Activated T-helper 2 cell treated with anti-CD3 and anti-CD28 coated beads, Interferon-gamma antibody, Interleukin-2, Interleukin-4, amounts not matched to agents 10 μg/mL and 5 μg/mL and 100 μg/mL, durations not matched to agents 14 hours and 24 hours and 36 hours (primary cell): ENCODE data around the gene PDE5A. TPM values are rescaled to one million over a fixed set of nuclear protein-coding genes. Genes with fewer than 3 reads are reported as not detected.
"Not testable (repeated sequence)": the region's sequence is repeated elsewhere in the genome, so short reads cannot be mapped to it uniquely, and the experiment has no call there.

Experiments
- DNase-seq: peaks from one replicate; pipeline ENCODE4 v3.0.0; 2021; ENCODE audit warnings: low spot score
- H3K27ac Mint-ChIP-seq: one replicate; pipeline ENCODE4 v1.8.0; 2021; ENCODE audit warnings: mixed read lengths
- H3K27me3 Mint-ChIP-seq: one replicate; pipeline ENCODE4 v1.8.0; 2021; ENCODE audit warnings: low read depth, mixed read lengths
- H3K36me3 Mint-ChIP-seq: one replicate; pipeline ENCODE4 v1.8.0; 2021; ENCODE audit warnings: low read depth, mixed read lengths
- H3K4me1 Mint-ChIP-seq: one replicate; pipeline ENCODE4 v1.8.0; 2021; ENCODE audit warnings: low read depth, mixed read lengths
- H3K4me3 Mint-ChIP-seq: one replicate; pipeline ENCODE4 v1.8.0; 2021; ENCODE audit warnings: low read depth, mild to moderate bottlenecking, moderate library complexity, mixed read lengths
- H3K9me3 Mint-ChIP-seq: one replicate; pipeline ENCODE4 v1.8.0; 2021; ENCODE audit warnings: mixed read lengths
- intact Hi-C: fragments of 100-400 bp; cut with micrococcal nuclease; formaldehyde crosslinking; loops from one replicate; pipeline ENCODE4 v1.15.1; 2023
- total RNA-seq: library from RNA; stranded (reverse); gene quantifications from 2 replicates; pipeline ENCODE4 v1.2.3, GENCODE V29; 2022

PDE5A gene
- total RNA-seq, 1 donor from 2014 or later, result 0.32 TPM

DNA sequence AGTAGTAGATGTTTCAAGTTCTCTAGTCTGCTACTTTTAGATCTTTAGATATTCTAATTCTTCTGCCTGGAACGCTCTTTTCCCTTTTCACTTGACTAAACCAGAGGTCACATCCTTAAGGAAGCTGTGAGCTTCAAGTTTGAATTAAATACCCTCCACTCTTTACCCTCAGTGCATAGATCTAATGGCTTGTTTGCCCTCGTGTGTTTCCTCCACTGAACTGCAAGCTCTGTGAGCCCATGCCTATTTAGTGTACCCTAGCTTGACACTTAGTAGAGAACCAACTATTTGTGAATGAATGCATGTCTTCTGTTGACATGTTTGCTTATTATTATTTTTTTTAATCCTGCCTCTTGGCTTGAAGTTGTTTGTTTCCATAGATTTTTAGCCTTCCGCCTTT is 138.3 kb downstream of the PDE5A start:
- Mint-ChIP-seq H3K4me1 (no peaks in the 10 kb centered on the region), H3K27me3 (no peaks in the 10 kb centered on the region), H3K27ac (no peak overlapping the region), H3K36me3 (peaks cover 8% of the 10 kb centered on the region), H3K9me3 (peaks cover 6% of the 10 kb centered on the region), H3K4me3 (no peak overlapping the region)
- no peak for DNase-seq
- intact Hi-C loops, result loop anchor here (5.0 to 10.0 kb wide), 2 partner anchors 176 to 448 kb away; no protein-coding TSS in a partner anchor

DNA sequence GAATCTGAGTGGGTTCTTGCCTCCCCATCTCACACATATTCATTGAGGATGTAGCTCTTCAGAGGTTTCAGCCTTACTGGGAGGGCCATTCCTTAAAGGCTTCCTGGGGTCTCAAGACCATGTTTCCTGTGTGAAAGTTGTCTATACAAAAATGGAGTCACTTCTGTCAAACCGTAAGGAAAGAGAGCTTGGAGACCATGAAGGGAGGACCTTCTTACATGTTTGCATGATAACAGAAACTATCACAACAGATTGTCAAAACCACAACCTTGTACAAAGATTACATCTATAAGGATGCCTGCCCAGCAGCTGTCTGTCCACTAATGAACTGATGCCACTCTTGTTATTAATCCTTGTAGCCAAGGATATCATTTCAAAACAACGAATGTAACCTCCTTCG is 139.3 kb downstream of the PDE5A start:
- Mint-ChIP-seq H3K36me3 (peaks cover 15% of the 10 kb centered on the region), H3K27me3 (no peaks in the 10 kb centered on the region), H3K4me1 (no peaks in the 10 kb centered on the region), H3K27ac (no peak overlapping the region), H3K4me3 (no peak overlapping the region), H3K9me3 (peaks cover 15% of the 10 kb centered on the region)
- intact Hi-C loops, result no loop called here
- no peak for DNase-seq

DNA sequence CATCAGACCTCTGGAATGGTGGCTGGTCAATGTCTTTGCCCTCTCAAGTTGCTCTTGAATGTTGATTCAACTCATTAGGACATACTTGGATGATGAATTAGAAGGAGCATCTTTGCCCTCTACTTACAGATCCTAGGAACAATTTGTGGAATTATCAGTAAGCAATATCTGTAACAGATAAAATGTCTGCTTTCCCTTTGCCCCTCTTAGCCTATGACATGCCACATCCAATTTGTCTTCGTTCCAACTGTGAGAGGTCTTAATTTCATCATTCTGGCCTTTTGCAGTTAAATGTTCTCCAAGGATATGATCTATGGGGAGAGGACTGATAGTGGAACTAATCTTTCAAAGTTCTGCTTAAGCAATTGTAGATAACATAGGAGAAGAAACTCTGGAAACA is 148.3 kb downstream of the PDE5A start:
- intact Hi-C loops, result no loop called here
- Mint-ChIP-seq H3K4me3 (no peak overlapping the region), H3K9me3 (peaks cover 29% of the 10 kb centered on the region), H3K36me3 (peaks cover 68% of the 10 kb centered on the region), H3K27ac (no peak overlapping the region), H3K4me1 (no peaks in the 10 kb centered on the region), H3K27me3 (no peaks in the 10 kb centered on the region)
- no peak for DNase-seq

DNA sequence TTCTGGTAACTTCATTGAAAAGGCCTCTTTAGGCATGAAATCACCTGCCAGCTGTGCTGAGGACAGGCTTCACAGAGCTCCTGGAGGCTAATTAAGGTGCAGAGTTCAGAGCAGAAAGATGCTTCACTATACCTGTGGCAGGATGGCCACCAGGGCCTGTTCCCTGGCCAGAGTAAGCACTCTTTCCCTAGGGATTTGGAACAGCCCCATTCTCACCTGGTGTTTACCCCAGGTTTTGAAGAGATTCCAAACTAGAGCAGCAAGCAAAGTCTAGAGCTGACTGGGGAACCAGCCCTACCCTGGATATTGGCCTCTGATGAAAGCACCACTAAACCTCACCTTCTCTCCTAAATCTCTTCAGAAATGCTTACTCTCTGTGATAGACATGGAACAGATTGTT is 148.8 kb downstream of the PDE5A start:
- peaks cover 26% of the 10 kb centered on the region for H3K9me3 Mint-ChIP-seq
- DNase-seq, result no peak
- H3K4me3 Mint-ChIP-seq, result no peak overlapping the region
- peaks cover 67% of the 10 kb centered on the region for H3K36me3 Mint-ChIP-seq
- intact Hi-C loops, result no loop called here
- no peaks in the 10 kb centered on the region for H3K4me1 Mint-ChIP-seq
- H3K27me3 Mint-ChIP-seq, result no peaks in the 10 kb centered on the region
- H3K27ac Mint-ChIP-seq, result no peak overlapping the region

DNA sequence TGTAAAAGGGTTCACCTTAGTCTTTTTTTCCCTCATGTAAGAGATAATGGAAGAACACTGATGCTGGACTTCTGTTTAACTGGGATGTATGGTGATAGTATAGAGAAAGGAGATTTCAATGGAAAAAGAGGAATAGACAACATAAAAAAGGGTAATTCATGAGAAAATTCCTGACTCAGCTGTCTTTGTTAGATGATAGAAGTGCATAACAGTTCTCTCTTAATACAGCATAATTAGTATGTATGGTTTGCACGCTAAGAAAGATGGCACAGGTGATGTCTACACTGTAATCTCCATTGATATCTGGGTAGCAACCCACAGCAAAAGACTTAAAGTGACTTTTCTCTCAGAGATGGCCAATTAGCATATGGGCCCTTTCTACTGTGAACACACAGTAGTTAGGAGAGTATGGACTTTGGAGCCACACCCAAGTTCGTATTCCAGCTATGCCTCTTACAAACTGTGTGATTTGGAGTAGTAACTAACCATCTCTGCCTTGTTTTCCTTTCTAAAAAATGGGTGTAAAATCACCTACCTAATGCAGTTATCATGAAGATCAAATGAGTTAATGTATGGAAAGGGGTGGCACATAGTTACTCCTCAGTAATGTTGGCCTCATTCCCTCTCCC is 149.3 kb downstream of the PDE5A start:
- intact Hi-C loops, result no loop called here
- Mint-ChIP-seq H3K9me3 (peaks cover 20% of the 10 kb centered on the region), H3K4me3 (no peak overlapping the region), H3K27ac (no peak overlapping the region), H3K36me3 (peaks cover 61% of the 10 kb centered on the region), H3K27me3 (no peaks in the 10 kb centered on the region), H3K4me1 (no peaks in the 10 kb centered on the region)
- no peak for DNase-seq

DNA sequence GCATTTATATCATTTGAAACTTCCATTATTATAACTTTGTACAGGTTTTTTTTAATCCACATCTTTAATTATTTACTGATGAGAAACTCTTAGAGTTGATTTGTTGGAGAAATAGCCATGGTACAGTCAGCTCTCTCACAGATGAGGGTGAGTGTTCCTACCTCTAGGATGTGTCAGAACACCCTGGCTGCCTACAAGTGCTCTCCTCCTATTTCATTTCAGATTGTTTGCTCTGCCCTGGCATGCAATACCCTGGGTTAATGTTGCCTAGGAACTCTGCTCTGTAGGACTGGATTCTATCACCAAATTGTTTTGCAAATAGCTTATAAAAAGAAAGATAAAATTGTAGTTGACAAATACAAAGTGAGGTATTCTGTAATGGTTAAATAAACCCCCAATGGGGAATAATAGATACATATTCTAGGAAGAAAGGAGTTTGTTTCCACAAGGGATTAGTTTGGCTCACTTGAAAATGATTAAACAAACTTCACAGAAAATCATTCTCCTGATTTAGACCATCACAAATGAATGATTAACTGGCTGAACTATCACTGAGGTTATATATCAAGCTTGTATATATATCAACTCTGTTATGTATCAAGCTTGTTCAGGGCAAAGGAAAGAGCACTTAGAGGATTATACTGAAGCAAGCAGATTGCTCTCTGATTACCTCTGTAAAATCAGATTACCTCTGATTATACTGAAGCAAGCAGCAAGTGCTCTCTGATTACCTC is 150.0 kb downstream of the PDE5A start:
- Mint-ChIP-seq H3K36me3 (peaks cover 56% of the 10 kb centered on the region), H3K27me3 (no peaks in the 10 kb centered on the region), H3K9me3 (peaks cover 16% of the 10 kb centered on the region), H3K27ac (no peak overlapping the region), H3K4me1 (no peaks in the 10 kb centered on the region), H3K4me3 (no peak overlapping the region)
- DNase-seq, result no peak
- intact Hi-C loops, result no loop called here

DNA sequence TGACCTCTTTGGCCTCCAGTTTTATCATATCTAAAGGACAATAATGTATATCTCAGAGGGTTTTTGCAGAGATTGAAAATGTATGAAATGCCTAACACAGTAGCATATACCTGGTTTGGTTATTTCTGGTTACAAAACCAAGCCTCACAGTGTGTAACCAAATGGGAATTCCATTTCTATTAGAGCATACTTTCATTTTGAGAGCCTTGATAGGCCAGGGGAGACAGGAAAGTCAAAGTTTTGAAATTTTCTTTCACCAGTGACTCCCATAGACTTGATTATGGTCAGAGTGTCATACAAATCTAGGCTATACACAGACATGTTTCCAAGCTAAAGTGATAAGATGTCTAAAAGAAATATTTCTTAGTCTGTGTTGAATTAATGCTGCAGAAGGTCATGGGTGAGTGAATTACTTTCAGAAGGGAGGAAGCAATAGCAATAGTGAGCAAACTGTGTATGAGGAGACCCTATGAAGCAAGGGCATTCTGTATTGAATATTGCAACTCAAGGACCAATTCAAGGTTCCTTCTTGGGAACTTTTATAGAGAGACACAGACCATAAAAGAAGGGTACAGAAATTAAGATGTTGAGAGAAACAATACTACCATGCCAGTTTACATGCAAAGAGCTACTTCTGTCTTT is 151.1 kb downstream of the PDE5A start:
- peaks cover 51% of the 10 kb centered on the region for H3K36me3 Mint-ChIP-seq

DNA sequence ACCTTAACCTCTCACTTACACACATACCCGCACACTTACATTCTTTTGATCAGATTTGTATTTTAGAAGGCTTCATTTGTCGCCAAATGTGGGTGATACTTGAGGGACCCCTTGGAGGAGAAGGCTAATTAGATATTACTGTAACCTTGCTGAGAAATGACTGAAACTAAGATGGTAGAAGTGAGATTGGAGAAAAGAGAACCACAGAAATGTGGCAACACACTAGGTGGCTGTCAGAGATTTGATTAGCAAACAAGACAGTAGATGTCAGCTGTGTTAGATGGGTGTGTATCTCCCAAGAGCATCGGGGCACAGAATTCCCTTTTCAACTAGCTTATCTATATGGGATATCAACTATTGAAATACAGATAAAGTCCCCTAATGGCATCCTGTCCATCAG is 157.3 kb downstream of the PDE5A start:
- intact Hi-C loops, result no loop called here
- no peaks in the 10 kb centered on the region for H3K9me3 Mint-ChIP-seq
- H3K36me3 Mint-ChIP-seq, result peaks cover 33% of the 10 kb centered on the region
- DNase-seq, result no peak
- H3K27me3 Mint-ChIP-seq, result no peaks in the 10 kb centered on the region
- no peak overlapping the region for H3K4me3 Mint-ChIP-seq
- H3K4me1 Mint-ChIP-seq, result peaks cover 11% of the 10 kb centered on the region
- peak overlapping the region; percentile 20 for H3K27ac Mint-ChIP-seq

More for the DNA sequence above, 151.1 kb downstream of the PDE5A start:
- H3K27ac Mint-ChIP-seq, result no peak overlapping the region
- H3K9me3 Mint-ChIP-seq, result peaks cover 7% of the 10 kb centered on the region
- intact Hi-C loops, result no loop called here
- H3K4me3 Mint-ChIP-seq, result no peak overlapping the region
- H3K27me3 Mint-ChIP-seq, result no peaks in the 10 kb centered on the region
- DNase-seq, result no peak
- H3K4me1 Mint-ChIP-seq, result no peaks in the 10 kb centered on the region

DNA sequence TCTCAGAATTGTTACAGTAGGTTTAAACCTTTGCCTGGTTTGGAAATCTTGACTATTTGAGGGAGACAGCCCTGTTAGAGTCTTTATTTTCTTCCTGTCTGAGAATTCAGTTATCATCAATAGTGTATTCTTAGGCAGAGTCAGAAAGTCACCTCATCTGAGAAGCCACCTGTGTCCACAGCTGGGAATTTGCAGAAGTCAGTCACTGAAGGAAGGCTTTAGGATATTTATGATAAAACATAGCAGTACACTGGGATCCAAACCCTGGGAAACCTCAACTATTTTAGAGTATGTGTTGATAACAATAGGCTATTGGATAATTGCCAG is 157.9 kb downstream of the PDE5A start:
- DNase-seq, H3K27me3 Mint-ChIP-seq, H3K27ac Mint-ChIP-seq, H3K4me3 Mint-ChIP-seq, H3K9me3 Mint-ChIP-seq, intact Hi-C loops: not testable (repeated sequence)
- Mint-ChIP-seq H3K36me3 (peaks cover 32% of the 10 kb centered on the region), H3K4me1 (peaks cover 11% of the 10 kb centered on the region)

DNA sequence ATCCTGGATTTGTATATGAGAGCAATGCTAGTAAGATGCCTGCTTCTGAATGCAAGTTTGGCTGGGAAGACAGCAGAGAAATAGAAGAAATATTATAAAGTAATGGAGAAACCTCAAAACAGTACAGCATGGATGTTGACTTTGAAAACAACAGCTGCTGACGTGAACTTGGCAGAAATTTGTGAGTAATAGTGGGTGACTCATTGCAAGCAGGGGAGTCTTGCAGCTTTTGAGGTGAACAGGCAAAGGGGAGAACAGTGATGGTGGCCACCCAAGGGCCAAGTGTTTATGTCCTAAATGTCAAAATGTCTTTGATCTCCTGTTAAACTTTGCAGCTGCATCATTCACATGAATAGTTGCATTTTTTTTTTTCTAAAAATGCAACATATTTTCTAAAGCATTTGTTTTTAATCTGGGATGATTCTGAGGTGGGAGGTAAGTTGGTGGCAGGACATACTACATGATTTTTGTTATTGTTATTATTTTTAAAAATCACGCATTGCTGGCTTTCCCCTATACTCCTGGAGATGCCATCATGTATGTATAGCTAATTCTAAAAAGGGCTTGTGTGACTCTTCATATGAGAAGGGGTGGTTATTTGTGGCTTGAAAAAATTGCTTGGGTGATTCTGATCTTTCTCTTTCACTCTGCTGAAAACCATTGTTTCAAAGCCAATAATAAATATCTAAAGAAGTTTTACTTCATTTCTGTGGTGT is 158.4 kb downstream of the PDE5A start:
- H3K4me1 Mint-ChIP-seq, result peaks cover 11% of the 10 kb centered on the region

DNA sequence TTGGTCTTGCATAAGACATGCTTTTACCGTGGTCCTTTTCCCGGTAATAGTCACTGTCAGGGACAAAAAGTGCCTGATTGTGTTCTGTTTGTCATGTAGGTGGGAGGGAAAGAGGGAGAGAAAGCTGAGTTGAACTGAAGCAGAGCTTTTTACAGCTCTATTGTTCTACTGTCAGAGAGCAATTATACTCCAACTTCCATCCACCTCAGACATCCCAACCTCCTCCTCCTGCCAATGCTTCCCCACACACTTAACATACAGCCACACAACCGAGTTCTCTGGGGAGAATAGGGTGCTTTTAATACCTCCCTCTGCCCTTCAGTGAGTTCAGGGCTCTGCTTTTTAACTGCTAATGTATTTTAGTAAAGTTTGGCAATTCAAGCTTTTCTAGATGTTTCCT is 159.6 kb downstream of the PDE5A start:
- H3K4me3 Mint-ChIP-seq, intact Hi-C loops, DNase-seq, H3K9me3 Mint-ChIP-seq, H3K27me3 Mint-ChIP-seq: not testable (repeated sequence)
- H3K4me1 Mint-ChIP-seq, result peaks cover 11% of the 10 kb centered on the region
- peak overlapping the region; percentile 7 for H3K27ac Mint-ChIP-seq
- peaks cover 32% of the 10 kb centered on the region for H3K36me3 Mint-ChIP-seq

More for the DNA sequence above, 158.4 kb downstream of the PDE5A start:
- H3K9me3 Mint-ChIP-seq, DNase-seq, H3K4me3 Mint-ChIP-seq, intact Hi-C loops, H3K27me3 Mint-ChIP-seq: not testable (repeated sequence)
- Mint-ChIP-seq H3K27ac (peak overlapping the region; percentile 54), H3K36me3 (peaks cover 32% of the 10 kb centered on the region)

DNA sequence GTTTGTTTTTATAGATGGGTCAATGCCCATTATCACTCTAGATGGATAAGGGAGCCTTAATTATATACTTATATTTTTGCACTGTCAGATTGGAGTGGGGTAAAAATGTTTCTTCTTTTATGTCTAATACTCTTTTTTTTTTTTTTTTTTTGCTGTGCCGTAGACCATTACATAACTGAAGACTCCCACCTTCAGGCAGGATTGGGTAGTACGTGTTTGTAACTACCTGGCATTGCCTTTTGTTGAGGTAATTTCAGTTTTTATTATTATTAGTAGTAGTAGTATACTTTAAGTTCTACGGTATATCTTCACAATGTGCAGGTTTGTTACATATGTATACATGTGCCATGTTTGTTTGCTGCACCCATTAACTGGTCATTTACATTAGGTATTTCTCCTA is 165.9 kb downstream of the PDE5A start:
- H3K9me3 Mint-ChIP-seq, intact Hi-C loops, DNase-seq, H3K4me1 Mint-ChIP-seq, H3K27me3 Mint-ChIP-seq, H3K27ac Mint-ChIP-seq, H3K4me3 Mint-ChIP-seq: not testable (repeated sequence)
- H3K36me3 Mint-ChIP-seq, result peaks cover 22% of the 10 kb centered on the region

DNA sequence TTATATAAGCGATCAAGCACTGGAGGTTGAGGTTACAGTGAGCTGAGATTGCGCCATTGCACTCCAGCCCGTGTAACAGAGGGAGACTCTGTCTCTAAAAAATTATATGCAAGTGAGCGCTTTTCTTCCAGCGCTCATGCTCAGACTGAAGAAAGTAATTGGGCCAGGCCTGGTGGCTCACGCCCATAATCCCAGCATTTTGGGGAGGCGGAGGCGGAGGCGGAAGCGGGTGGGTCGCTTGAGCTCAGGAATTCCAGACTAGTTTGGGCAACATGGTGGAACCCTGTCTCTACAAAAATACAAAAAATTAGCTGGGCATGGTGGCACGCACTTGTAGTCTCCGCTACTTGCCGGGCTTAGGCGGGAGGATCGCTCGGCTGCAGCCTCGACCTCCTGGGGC is 172.9 kb downstream of the PDE5A start:
- intact Hi-C loops, result loop anchor here (2.0 kb wide), 1 partner anchor 155 kb away; a partner anchor contains a TSS
- not testable (repeated sequence) for H3K4me1 Mint-ChIP-seq, H3K9me3 Mint-ChIP-seq, DNase-seq, H3K36me3 Mint-ChIP-seq, H3K27ac Mint-ChIP-seq, H3K27me3 Mint-ChIP-seq
- peak overlapping the region; percentile 87 for H3K4me3 Mint-ChIP-seq
